GM23248 (cell line): ENCODE measurements around the gene EPG5. TPM values are rescaled to one million over a fixed set of nuclear protein-coding genes. Genes with fewer than 3 reads are reported as not detected.
"Not testable (repeated sequence)": the region's sequence is repeated elsewhere in the genome, so short reads cannot be mapped to it uniquely, and the experiment has no call there.

Experiments used
- DNase-seq: peaks from one replicate; pipeline ENCODE4 v3.0.0-alpha.2; 2015
- H2AFZ ChIP-seq: fragments of 200-600 bp; sonication (generic); 2 replicates; pipeline ENCODE4 v1.6.1; 2016; ENCODE audit warnings: antibody characterized with exemption
- H3F3A ChIP-seq: fragments of 200-600 bp; sonication (generic); 2 replicates; pipeline ENCODE4 v1.6.1; 2016; ENCODE audit warnings: mild to moderate bottlenecking, antibody characterized with exemption, mixed run types; ENCODE audit not compliant: insufficient read depth
- H3K27ac ChIP-seq: fragments of 200-600 bp; sonication (generic); 2 replicates; pipeline ENCODE4 v1.5.1; 2016; ENCODE audit warnings: mild to moderate bottlenecking
- H3K27me3 ChIP-seq: fragments of 200-600 bp; sonication (generic); replicated peaks from 2 replicates; pipeline ENCODE4 v1.6.1; 2016; ENCODE audit warnings: mild to moderate bottlenecking; ENCODE audit not compliant: insufficient read depth
- H3K36me3 ChIP-seq: fragments of 200-600 bp; sonication (generic); 2 replicates; pipeline ENCODE4 v1.6.1; 2016; ENCODE audit warnings: low read depth, mild to moderate bottlenecking
- H3K4me1 ChIP-seq: fragments of 200-600 bp; sonication (generic); 2 replicates; pipeline ENCODE4 v1.6.1; 2016; ENCODE audit warnings: mild to moderate bottlenecking; ENCODE audit not compliant: insufficient read depth
- H3K4me2 ChIP-seq: fragments of 200-600 bp; sonication (generic); one replicate; pipeline ENCODE4 v1.6.1; 2016; ENCODE audit warnings: mild to moderate bottlenecking; ENCODE audit not compliant: unreplicated experiment
- H3K4me3 ChIP-seq: fragments of 200-600 bp; sonication (generic); 2 replicates; pipeline ENCODE4 v1.5.1; 2016; ENCODE audit warnings: mild to moderate bottlenecking
- H3K79me2 ChIP-seq: fragments of 200-600 bp; sonication (generic); 2 replicates; pipeline ENCODE4 v1.6.1; 2016; ENCODE audit warnings: mild to moderate bottlenecking; ENCODE audit not compliant: insufficient read depth
- H3K9ac ChIP-seq: fragments of 200-600 bp; sonication (generic); 2 replicates; pipeline ENCODE4 v1.6.1; 2016; ENCODE audit warnings: mild to moderate bottlenecking
- H3K9me2 ChIP-seq: fragments of 200-600 bp; sonication (generic); 2 replicates; pipeline ENCODE4 v1.6.1; 2016; ENCODE audit warnings: mixed run types, mild to moderate bottlenecking, moderate library complexity; ENCODE audit not compliant: insufficient read depth
- H3K9me3 ChIP-seq: fragments of 200-600 bp; sonication (generic); one replicate; pipeline ENCODE4 v1.6.1; 2017; ENCODE audit warnings: low read depth
- H4K20me1 ChIP-seq: fragments of 200-600 bp; sonication (generic); 2 replicates; pipeline ENCODE4 v1.6.0; 2016; ENCODE audit not compliant: insufficient read depth
- EZH2 ChIP-seq: fragments of 200-600 bp; sonication (generic); IDR thresholded peaks from 2 replicates; pipeline ENCODE4 v1.6.1; 2018; ENCODE audit warnings: antibody characterized with exemption, mild to moderate bottlenecking; ENCODE audit not compliant: insufficient read depth, poor library complexity, severe bottlenecking
- EZH2phosphoT487 ChIP-seq: fragments of 200-600 bp; sonication (generic); IDR thresholded peaks from 2 replicates; pipeline ENCODE4 v1.6.1; 2018; ENCODE audit warnings: antibody characterized with exemption, moderate library complexity, mild to moderate bottlenecking, low read depth; ENCODE audit not compliant: insufficient read depth
- WGBS, 2 experiments: methylation state at CpG; one replicate each; pipeline ENCODE4 v1.1.6; 2015 to 2017; ENCODE audit warnings: low lambda C conversion rate in 2 of 2, low coverage in 1 of 2; ENCODE audit errors: missing lambda C conversion rate in 2 of 2; 5-methylcytosine and 5-hydroxymethylcytosine counted together
- in situ Hi-C: fragments of 300-500 bp; cut with MboI; formaldehyde crosslinking; loops from 2 replicates; pipeline ENCODE4 v1.15.0; 2020
- polyA plus RNA-seq: library from polyadenylated mRNA; unstranded; fragments of >200 nt; fragmentation: Nextera tagmentation; extraction: Ambion mirVana; gene quantifications from 2 replicates; pipeline ENCODE4 v1.2.1, GENCODE V29; 2016
- total RNA-seq: library from RNA; depleted of rRNA; stranded (reverse); fragments of >200 nt; shearing (Covaris generic); gene quantifications from 2 replicates; pipeline ENCODE4 v1.2.3, GENCODE V29; 2014

The EPG5 gene
- total and polyA plus RNA-seq, 2 experiments from 2014 or later = 22.0 to 77.7 TPM

- TF ChIP-seq EZH2phosphoT487 (no peak), EZH2 (no peak)
- Histone ChIP-seq H3K27me3 (no peaks in the 10 kb centered on the region), H3K27ac (peak overlapping the region; percentile 81), H4K20me1 (no peaks in the 10 kb centered on the region), H2AFZ (no peak overlapping the region), H3K4me2 (peak overlapping the region; percentile 73), H3K4me3 (peak overlapping the region; percentile 99), H3K4me1 (peaks cover 76% of the 10 kb centered on the region), H3F3A (peaks cover 71% of the 10 kb centered on the region), H3K36me3 (peaks cover 21% of the 10 kb centered on the region), H3K79me2 (peaks cover 88% of the 10 kb centered on the region), H3K9me2 (no peaks in the 10 kb centered on the region), H3K9me3 (no peaks in the 10 kb centered on the region), H3K9ac (peak overlapping the region; percentile 37)
- WGBS, 2 experiments = 3% methylated on average over 5 of the region's 5 CpGs
- DNase-seq = peak; percentile 82
- in situ Hi-C loops = no loop called here
These were observed 4.3 kb downstream of the EPG5 start for GRCh38 chr18:45962866-45963265.

DNA sequence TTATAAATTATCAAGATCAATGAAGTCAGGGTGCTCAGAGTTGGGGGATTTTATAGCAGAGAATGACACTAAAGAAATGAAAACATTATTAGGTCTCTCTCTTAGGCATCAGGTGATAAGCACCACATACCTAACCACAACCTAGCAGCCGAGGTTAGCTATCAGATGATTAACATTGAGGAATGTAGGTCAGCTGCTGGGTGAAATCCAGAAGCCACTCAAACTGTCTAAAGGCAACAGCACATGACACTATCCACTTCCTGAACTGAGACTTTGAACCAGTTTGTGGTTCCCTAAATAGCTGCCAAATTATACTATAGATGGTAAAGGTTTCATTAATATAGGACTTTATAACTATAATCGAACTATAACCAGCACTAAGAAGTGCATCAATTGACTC is 4.7 kb downstream of the EPG5 start:
- no peaks in the 10 kb centered on the region for H4K20me1 ChIP-seq
- WGBS, 2 experiments = 11 to 14% methylated on average over 2 of the region's 2 CpGs
- H3F3A ChIP-seq = peaks cover 75% of the 10 kb centered on the region
- no peak overlapping the region for H2AFZ ChIP-seq
- peak overlapping the region; percentile 73 for H3K4me2 ChIP-seq
- H3K27ac ChIP-seq = peak overlapping the region; percentile 81
- peak; percentile 72 for DNase-seq
- no peaks in the 10 kb centered on the region for H3K27me3 ChIP-seq
- no peaks in the 10 kb centered on the region for H3K9me2 ChIP-seq
- TF ChIP-seq EZH2phosphoT487 (no peak), EZH2 (no peak)
- H3K36me3 ChIP-seq = peaks cover 21% of the 10 kb centered on the region
- H3K79me2 ChIP-seq = peaks cover 92% of the 10 kb centered on the region
- peak overlapping the region; percentile 99 for H3K4me3 ChIP-seq
- in situ Hi-C loops = no loop called here
- peak overlapping the region; percentile 37; the same call in 1 of the 2 replicates for H3K9ac ChIP-seq
- H3K4me1 ChIP-seq = peaks cover 81% of the 10 kb centered on the region
- H3K9me3 ChIP-seq = no peaks in the 10 kb centered on the region

DNA sequence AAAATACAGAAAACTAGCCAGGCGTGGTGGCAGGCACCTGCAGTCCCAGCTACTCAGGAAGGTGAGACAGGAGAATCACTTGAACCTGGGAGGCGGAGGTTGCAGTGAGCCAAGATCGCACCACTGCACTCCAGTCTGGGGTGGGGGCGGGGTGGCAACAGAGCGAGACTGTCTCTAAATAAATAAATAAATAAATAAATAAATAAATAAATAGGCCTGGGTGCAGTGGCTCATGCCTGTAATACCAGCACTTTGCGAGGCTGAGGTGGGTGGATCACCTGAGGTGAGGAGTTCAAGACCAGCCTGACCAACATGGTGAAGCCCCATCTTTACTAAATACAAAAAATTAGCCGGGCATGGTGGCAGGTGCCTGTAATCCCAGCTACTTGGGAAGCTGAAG is 7.6 kb downstream of the EPG5 start:
- WGBS, 2 experiments = 99% methylated on average over 6 to 7 of the region's 7 CpGs
- Histone ChIP-seq H3F3A (peaks cover 89% of the 10 kb centered on the region), H3K36me3 (peaks cover 23% of the 10 kb centered on the region), H3K4me1 (peaks cover 98% of the 10 kb centered on the region), H3K79me2 (peaks cover 93% of the 10 kb centered on the region)
- H3K4me2 ChIP-seq, H3K9me2 ChIP-seq, DNase-seq, H2AFZ ChIP-seq, H3K27ac ChIP-seq, H3K4me3 ChIP-seq, in situ Hi-C loops, H4K20me1 ChIP-seq, H3K9ac ChIP-seq, H3K27me3 ChIP-seq, H3K9me3 ChIP-seq: not testable (repeated sequence)

DNA sequence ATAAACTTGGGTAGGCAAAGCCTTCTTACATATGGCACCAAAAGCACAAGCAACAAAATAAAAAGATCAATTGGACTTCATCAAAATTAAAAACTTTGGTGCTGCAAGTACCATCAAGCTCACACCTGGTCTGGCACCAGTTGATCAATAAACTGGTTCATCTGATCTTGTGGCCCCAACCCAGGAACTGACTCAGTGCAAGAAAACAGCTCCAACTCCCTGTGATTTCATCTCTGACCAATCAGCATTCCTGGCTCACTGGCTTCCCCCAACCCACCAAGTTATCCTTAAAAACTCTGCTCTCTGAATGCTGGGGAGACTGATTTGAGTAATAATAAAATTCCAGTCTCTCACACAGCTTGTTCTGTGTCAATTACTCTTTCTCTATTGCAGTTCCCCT is 8.4 kb downstream of the EPG5 start:
- Histone ChIP-seq H3K27me3 (no peaks in the 10 kb centered on the region), H4K20me1 (no peaks in the 10 kb centered on the region), H3F3A (peaks cover 88% of the 10 kb centered on the region), H3K9me3 (no peaks in the 10 kb centered on the region), H3K4me2 (peak overlapping the region; percentile 63), H3K79me2 (peaks cover 85% of the 10 kb centered on the region), H3K36me3 (peaks cover 19% of the 10 kb centered on the region), H2AFZ (no peak overlapping the region), H3K4me3 (no peak overlapping the region), H3K27ac (0 out of 2 replicates have a peak overlapping the region, but pooled peaks have one; percentile 78), H3K9me2 (no peaks in the 10 kb centered on the region), H3K4me1 (peaks cover 96% of the 10 kb centered on the region), H3K9ac (no peak overlapping the region)
- TF ChIP-seq EZH2 (no peak), EZH2phosphoT487 (no peak)
- peak; percentile 34 for DNase-seq
- in situ Hi-C loops = no loop called here

- DNase-seq = no peak
- Histone ChIP-seq H3K36me3 (peaks cover 23% of the 10 kb centered on the region), H3K9me2 (no peaks in the 10 kb centered on the region), H4K20me1 (no peaks in the 10 kb centered on the region), H3F3A (peaks cover 88% of the 10 kb centered on the region), H2AFZ (no peak overlapping the region), H3K4me2 (peak overlapping the region; percentile 63), H3K27ac (peak overlapping the region; percentile 78), H3K79me2 (peaks cover 85% of the 10 kb centered on the region), H3K4me1 (peaks cover 95% of the 10 kb centered on the region), H3K4me3 (no peak overlapping the region), H3K9me3 (no peaks in the 10 kb centered on the region), H3K27me3 (no peaks in the 10 kb centered on the region), H3K9ac (no peak overlapping the region)
- WGBS, 2 experiments = 94 to 100% methylated on average over 2 of the region's 2 CpGs
- in situ Hi-C loops = no loop called here
- no peak for TF ChIP-seq EZH2phosphoT487
- TF ChIP-seq EZH2 = no peak
These were observed 9.1 kb downstream of the EPG5 start for GRCh38 chr18:45958027-45958426.
